AG10803 (cell line): ENCODE measurements around the gene FAM151B.

ENCODE experiments used
- DNase-seq: peaks from one replicate; pipeline ENCODE4 v3.0.0; 2010; ENCODE audit warnings: low read depth
- H3K4me3 ChIP-seq: 2 replicates; pipeline ENCODE4 v1.5.1; 2011; ENCODE audit warnings: mild to moderate bottlenecking, low read length, control low read depth
- TF ChIP-seq, protein P1 (sequence below): conservative IDR thresholded peaks from 2 replicates; pipeline ENCODE4 v1.5.1; 2011; ENCODE audit warnings: mild to moderate bottlenecking, low read length, control low read depth, inconsistent platforms

The FAM151B gene

DNA sequence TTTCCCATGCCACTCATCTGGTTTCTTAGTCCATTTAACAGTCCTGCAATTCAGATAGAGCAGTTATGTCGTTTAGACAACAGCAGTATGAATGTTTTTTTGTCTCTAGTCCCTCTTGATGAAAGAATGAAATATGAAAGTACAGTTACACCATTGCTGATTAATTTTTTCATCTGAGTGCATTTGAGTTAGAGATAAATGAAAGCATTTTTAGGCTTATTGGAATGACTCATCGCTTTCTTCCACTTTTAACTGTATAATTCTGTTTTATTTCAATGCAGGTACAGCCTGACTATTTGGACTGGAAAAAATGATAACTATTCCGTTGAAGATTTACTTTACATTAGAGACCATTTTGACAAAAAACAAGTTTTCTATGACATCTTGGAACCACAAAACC is 53.5 kb downstream of the FAM151B start:
- no peak overlapping the region for H3K4me3 ChIP-seq

DNA sequence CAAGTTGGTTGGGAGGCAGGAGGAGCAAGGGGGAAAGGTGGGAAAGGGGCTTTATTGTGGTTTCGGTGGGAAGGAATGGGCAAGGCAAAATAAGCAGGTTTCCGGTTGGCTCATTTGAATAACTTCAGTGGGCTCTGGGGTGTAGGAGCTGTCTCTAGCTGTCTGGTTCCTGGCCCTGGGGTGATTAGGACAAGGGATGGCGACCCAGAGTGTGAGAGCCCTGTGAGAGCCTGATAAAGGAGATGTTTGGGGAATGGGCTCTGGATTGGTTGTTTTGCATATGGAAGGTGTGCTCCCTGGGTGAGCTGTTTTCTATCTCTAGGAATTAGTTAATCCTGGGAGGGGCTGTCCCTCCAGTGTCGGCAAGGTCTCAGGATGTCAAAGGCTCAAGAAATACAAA is 66.7 kb downstream of the FAM151B start:
- TF ChIP-seq, protein P1, sequence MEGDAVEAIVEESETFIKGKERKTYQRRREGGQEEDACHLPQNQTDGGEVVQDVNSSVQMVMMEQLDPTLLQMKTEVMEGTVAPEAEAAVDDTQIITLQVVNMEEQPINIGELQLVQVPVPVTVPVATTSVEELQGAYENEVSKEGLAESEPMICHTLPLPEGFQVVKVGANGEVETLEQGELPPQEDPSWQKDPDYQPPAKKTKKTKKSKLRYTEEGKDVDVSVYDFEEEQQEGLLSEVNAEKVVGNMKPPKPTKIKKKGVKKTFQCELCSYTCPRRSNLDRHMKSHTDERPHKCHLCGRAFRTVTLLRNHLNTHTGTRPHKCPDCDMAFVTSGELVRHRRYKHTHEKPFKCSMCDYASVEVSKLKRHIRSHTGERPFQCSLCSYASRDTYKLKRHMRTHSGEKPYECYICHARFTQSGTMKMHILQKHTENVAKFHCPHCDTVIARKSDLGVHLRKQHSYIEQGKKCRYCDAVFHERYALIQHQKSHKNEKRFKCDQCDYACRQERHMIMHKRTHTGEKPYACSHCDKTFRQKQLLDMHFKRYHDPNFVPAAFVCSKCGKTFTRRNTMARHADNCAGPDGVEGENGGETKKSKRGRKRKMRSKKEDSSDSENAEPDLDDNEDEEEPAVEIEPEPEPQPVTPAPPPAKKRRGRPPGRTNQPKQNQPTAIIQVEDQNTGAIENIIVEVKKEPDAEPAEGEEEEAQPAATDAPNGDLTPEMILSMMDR: no peak
- H3K4me3 ChIP-seq: no peak overlapping the region
- no peak for DNase-seq

More for the DNA sequence above, 53.5 kb downstream of the FAM151B start:
- no peak for DNase-seq
- TF ChIP-seq, protein P1: no peak

DNA sequence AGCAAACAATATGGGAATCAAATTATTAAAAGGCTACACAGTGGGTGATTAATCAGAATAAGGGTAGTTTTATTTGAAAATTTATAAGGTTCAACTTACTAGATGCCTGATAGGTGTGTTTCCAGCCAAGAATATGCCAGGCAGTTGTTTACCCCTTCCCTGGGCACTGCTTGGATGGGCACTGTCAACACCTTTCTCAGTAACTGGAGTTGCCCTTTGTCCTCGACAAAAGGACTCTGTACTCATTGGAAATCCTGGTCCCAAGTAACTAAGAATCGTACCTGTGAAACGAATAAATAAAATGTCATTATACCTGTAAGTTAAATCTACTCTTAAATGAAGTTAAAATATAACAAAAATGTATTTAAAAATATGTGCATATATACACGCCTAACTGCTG is 67.2 kb downstream of the FAM151B start:
- no peak overlapping the region for H3K4me3 ChIP-seq
- no peak for DNase-seq
- TF ChIP-seq, protein P1: no peak

DNA sequence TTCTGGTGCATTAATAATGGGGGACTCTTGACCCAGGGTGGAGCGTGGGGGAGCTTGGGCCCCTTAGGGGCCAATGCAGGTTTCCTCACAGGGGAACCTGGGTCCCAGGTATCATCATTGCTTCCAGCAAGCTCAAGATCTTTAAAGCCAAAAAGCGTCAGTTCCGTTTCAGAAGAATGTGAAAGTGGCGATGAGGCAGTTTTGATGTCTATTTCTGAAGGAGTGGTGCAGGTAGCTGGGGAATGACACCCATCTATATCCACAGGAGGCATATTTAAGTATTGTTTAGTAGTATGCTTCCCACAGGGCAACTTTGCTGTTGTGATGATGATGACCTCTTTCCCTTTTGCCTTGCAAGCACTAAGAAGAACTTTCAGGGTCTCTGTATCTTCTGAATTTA is 71.3 kb downstream of the FAM151B start:
- TF ChIP-seq, protein P1: no peak
- H3K4me3 ChIP-seq: no peak overlapping the region
- no peak for DNase-seq

DNA sequence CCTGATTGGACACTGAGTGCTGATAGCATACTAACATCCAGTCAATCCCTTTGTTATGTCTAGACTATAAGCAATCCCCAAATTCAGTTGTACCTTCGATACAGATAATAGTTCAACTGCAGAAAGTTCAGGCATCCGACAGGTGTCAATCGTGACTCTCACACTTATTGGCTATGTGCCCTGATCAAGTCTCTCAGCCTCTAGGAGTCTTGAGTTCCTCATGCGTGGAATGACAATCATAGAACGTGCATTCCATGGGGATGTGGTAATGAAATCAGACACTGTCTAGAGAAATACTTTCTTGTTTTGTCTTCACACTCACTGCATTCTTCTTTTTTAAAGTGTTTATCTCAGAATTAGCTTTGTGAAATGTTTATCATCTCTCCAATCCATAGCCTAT is 77.4 kb downstream of the FAM151B start:
- DNase-seq: no peak
- no peak overlapping the region for H3K4me3 ChIP-seq
- TF ChIP-seq, protein P1: no peak

DNA sequence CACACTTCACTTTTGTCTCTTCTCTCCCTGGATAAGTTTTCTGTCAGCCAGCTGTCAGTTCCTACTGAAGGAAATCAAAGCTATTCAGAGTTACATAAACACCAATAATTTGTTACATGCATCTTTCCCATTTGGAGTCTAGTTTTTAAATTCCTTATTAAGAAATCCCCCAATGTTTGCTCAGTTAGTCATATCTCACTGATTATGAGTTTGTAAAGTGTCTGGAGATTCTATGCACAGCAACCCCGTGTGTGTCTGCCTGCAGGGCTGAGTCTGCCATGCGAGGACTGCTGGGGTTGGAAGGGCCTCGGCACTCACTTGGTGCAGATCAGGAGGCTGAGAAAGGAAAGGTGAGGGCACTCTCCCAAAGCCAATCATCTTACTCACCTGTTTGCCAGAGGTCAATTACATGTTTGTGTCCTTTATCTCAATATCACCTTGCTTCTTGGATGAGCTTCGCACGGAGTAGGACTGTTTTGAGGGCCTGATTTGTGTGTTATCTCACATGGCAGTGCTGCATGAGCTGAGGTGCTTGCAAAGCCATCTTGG is 78.9 kb downstream of the FAM151B start:
- TF ChIP-seq, protein P1: no peak
- DNase-seq: no peak
- no peak overlapping the region for H3K4me3 ChIP-seq

DNA sequence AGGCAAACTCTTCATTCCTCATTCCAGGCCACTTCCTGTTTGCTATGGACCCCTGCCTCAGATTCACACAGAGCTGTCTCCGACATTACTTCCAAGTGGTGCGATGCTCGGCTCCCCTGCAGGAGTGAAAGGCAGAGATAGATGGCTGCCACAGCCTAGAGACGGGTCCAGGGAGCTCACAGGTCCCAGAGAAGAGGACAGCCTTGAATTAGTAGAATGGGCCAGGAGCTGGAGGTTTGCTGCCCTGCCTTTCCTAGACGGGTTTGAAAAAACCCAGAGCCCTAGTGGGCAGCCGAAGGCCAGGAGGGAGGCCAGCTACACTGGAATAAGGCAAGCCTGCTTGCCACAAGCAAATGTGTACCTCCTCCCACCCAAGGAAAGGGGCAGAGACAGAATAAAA is 80.4 kb downstream of the FAM151B start:
- DNase-seq: no peak
- TF ChIP-seq, protein P1: no peak
- H3K4me3 ChIP-seq: no peak overlapping the region
